Esophagus muscularis mucosa (tissue), 4 donors: ENCODE data around the gene TFPI. TPM values are rescaled to one million over a fixed set of nuclear protein-coding genes. Genes with fewer than 3 reads are reported as not detected.

ENCODE experiments used
- DNase-seq: peaks from one replicate; pipeline ENCODE4 v3.0.0-alpha.2; 2017; ENCODE audit errors: extremely low spot score
- H3K27ac ChIP-seq, 4 donors: fragments of 200-600 bp; sonication (generic); replicated peaks in 1 of 4; 1 replicate in 3 of 4; 2 replicates in 1 of 4; pipeline ENCODE4 v1.5.1; 2016 to 2019; ENCODE audit warnings: mild to moderate bottlenecking in 1 of 4
- H3K27me3 ChIP-seq, 4 donors: fragments of 200-600 bp; sonication (generic); one replicate each; pipeline versions ENCODE4 v1.5.1 to v1.6.0; 2016 to 2019
- H3K36me3 ChIP-seq, 4 donors: fragments of 200-600 bp; sonication (generic); one replicate each; pipeline ENCODE4 v1.5.1; 2016 to 2019
- H3K4me1 ChIP-seq, 4 donors: fragments of 200-600 bp; sonication (generic); one replicate each; pipeline ENCODE4 v1.5.1; 2016 to 2019
- H3K4me3 ChIP-seq, 4 donors: fragments of 200-600 bp; sonication (generic); 1 replicate in 2 of 4; 2 replicates in 2 of 4; pipeline ENCODE4 v1.5.1; 2016 to 2019; ENCODE audit warnings: mild to moderate bottlenecking in 4 of 4, moderate library complexity in 1 of 4
- H3K9me3 ChIP-seq, 4 donors: fragments of 200-600 bp; sonication (generic); 1 replicate in 3 of 4; 2 replicates in 1 of 4; pipeline ENCODE4 v1.5.1; 2016 to 2019
- EP300 ChIP-seq: sonication (generic); formaldehyde crosslinking; IDR thresholded peaks from one replicate; pipeline ENCODE4 v1.6.1; 2017; ENCODE audit warnings: antibody characterized with exemption
- POLR2A ChIP-seq: fragments of 450-650 bp; IDR thresholded peaks from one replicate; pipeline ENCODE4 v1.6.1; 2017; ENCODE audit warnings: antibody characterized with exemption, moderate library complexity, mild to moderate bottlenecking, low read depth
- POLR2AphosphoS5 ChIP-seq, 2 donors: sonication (generic); formaldehyde crosslinking; IDR thresholded peaks; one replicate each; pipeline ENCODE4 v1.6.1; 2017; ENCODE audit warnings: antibody characterized with exemption in 2 of 2
- WGBS: methylation state at CpG from one replicate; pipeline ENCODE4 v1.1.5; 2018; 5-methylcytosine and 5-hydroxymethylcytosine counted together
- intact Hi-C: fragments of 100-400 bp; cut with DNase I; formaldehyde crosslinking; loops from one replicate; pipeline ENCODE4 v1.15.1; 2023
- total RNA-seq, 4 donors: library from RNA; depleted of rRNA; stranded (reverse); fragments of >200 nt; gene quantifications; one replicate each; pipeline versions ENCODE4 v1.1.0 to v1.2.1, GENCODE V29; 2016
- TF ChIP-seq, protein P1 (sequence below), 3 experiments: fragments of 200-600 bp in 2 of 3; fragments of 450-650 bp in 1 of 3; sonication (generic) in 2 of 3; IDR thresholded peaks; one replicate each; pipeline ENCODE4 v1.5.1; 2017 to 2019; ENCODE audit warnings: antibody characterized with exemption in 3 of 3, mild to moderate bottlenecking in 2 of 3, moderate library complexity in 1 of 3

The TFPI gene
- total RNA-seq, 4 donors from 2014 or later, result 57.3 to 93.1 (median 68.2) TPM

DNA sequence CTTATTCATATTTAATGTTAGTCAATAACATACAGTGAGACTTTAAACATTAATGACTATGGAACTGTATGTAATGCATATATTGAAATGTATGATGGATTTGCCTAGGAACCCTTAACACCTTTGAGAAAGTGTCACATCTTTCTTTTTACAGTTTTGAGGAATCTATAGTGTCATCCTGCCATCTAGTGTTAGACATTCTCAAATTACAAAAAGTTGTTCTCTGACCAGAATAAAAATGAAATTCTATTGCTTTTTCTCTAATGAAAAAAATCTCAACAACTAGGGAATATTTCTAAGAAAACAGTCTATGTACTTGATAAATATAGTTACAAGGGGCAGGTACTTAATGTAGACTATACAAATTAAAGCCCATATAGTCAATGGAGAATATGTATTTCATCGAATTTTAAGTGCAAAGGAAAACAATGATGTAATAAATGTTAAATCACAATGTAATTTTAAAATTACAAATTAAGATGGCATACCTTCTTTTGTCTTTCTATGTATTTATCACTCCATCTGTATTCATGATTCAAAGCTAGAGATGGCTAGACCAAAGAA is 101.1 kb downstream of the TFPI start:
- 87% methylated on average over 1 of the region's 1 CpG for WGBS
- Histone ChIP-seq H3K4me1 (no peaks in the 10 kb centered on the region), H3K27ac (no peak overlapping the region), H3K4me3 (no peak overlapping the region), H3K9me3 (no peaks in the 10 kb centered on the region), H3K27me3 (no peaks in the 10 kb centered on the region), H3K36me3 (no peaks in the 10 kb centered on the region)
- TF ChIP-seq POLR2AphosphoS5 (IDR thresholded peaks at IDR 0.05), result no peak
- TF ChIP-seq, protein P1, sequence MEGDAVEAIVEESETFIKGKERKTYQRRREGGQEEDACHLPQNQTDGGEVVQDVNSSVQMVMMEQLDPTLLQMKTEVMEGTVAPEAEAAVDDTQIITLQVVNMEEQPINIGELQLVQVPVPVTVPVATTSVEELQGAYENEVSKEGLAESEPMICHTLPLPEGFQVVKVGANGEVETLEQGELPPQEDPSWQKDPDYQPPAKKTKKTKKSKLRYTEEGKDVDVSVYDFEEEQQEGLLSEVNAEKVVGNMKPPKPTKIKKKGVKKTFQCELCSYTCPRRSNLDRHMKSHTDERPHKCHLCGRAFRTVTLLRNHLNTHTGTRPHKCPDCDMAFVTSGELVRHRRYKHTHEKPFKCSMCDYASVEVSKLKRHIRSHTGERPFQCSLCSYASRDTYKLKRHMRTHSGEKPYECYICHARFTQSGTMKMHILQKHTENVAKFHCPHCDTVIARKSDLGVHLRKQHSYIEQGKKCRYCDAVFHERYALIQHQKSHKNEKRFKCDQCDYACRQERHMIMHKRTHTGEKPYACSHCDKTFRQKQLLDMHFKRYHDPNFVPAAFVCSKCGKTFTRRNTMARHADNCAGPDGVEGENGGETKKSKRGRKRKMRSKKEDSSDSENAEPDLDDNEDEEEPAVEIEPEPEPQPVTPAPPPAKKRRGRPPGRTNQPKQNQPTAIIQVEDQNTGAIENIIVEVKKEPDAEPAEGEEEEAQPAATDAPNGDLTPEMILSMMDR (IDR thresholded peaks at IDR 0.05), result peak in 2 of 3 experiments; percentile 26 to 29
- intact Hi-C loops, result loop anchor here (5.0 kb wide), 1 partner anchor 591 kb away; no protein-coding TSS in a partner anchor
- DNase-seq, result no peak

DNA sequence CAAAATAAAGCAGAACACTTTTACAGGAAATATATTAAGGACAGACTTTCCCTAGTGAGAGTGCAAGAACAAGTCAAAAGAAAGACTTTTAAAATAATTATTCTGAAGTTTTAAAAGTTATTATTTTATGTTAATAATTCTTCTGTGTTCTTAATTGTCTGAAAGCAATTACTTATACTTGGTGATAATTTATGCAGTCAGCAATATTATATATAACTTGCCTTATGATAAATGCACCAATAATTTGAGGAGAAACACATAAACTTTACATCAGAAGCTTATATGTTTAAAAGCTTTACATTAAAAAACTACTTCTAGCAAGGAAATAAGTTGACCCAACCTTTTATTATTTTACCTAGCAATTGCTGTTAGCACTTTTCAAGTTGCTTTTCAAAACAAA is 102.7 kb downstream of the TFPI start:
- no peak overlapping the region for H3K27ac ChIP-seq
- TF ChIP-seq EP300 (no peak), POLR2AphosphoS5 (IDR thresholded peaks at IDR 0.05) (no peak), POLR2A (no peak)
- TF ChIP-seq, protein P1 (IDR thresholded peaks at IDR 0.05), result no peak
- H3K27me3 ChIP-seq, result no peaks in the 10 kb centered on the region
- H3K4me1 ChIP-seq, result no peaks in the 10 kb centered on the region
- H3K9me3 ChIP-seq, result no peaks in the 10 kb centered on the region
- H3K4me3 ChIP-seq, result no peak overlapping the region
- no peaks in the 10 kb centered on the region for H3K36me3 ChIP-seq
- intact Hi-C loops, result loop anchor here (5.0 kb wide), 1 partner anchor 589 kb away; no protein-coding TSS in a partner anchor
- no peak for DNase-seq

DNA sequence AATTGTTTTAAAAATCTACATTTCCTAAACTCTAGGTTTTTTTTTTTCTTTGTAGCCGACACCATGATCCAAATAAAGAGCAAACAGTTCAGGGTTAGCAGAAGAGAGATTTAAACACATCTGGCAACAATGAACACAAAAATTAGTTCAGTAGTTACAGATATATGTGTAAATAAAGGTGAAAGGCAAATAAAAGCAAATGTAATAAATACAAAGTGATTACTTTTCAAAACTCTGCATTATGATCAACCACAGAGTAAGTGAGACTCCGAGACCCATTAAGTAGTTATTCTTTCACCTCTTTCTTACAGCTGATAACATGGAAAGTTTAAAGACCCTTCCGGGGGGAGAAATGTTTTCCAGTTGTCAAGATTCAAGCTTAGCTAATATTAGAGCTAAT is 106.9 kb downstream of the TFPI start:
- Histone ChIP-seq H3K9me3 (no peaks in the 10 kb centered on the region), H3K27me3 (no peaks in the 10 kb centered on the region), H3K4me3 (peak overlapping the region; percentile 41 to 54 (median 46)), H3K36me3 (no peaks in the 10 kb centered on the region), H3K4me1 (no peaks in the 10 kb centered on the region), H3K27ac (peak overlapping the region in 3 of 4 donors; percentile 22 to 36 (median 35))
- intact Hi-C loops, result no loop called here
- TF ChIP-seq EP300, result no peak
- TF ChIP-seq POLR2A, result no peak
- TF ChIP-seq, protein P1 (IDR thresholded peaks at IDR 0.05), result no peak
- no peak for TF ChIP-seq POLR2AphosphoS5 (IDR thresholded peaks at IDR 0.05)
- WGBS, result 28% methylated on average over 3 of the region's 3 CpGs
- no peak for DNase-seq

DNA sequence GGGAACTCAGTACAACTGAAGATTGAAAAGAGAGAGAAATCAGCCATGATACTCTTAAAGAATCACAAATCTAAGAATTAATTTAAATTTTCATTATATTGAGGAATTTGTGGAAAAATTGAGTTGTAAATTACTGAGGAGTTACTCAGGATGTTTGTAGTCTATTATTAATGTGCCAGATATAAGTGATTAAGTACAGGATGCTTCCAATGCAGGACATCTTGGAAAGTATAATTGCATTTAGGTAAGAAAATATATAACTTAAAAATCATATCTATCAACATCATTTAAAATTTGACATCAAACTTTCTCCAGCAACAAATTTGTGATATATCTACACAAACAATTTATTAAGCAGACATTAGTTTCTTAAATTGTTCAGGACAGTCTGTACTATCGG is 107.5 kb downstream of the TFPI start:
- peaks cover 0 to 1% (median 0%) of the 10 kb centered on the region in 4 donors for H3K36me3 ChIP-seq
- DNase-seq, result no peak
- no peaks in the 10 kb centered on the region for H3K4me1 ChIP-seq
- 56% methylated on average over 1 of the region's 1 CpG for WGBS
- peak overlapping the region in 2 of 4 donors; percentile 35 to 36 for H3K27ac ChIP-seq
- no peaks in the 10 kb centered on the region for H3K9me3 ChIP-seq
- intact Hi-C loops, result no loop called here
- H3K27me3 ChIP-seq, result no peaks in the 10 kb centered on the region
- H3K4me3 ChIP-seq, result peak overlapping the region; percentile 41 to 54 (median 46)
- TF ChIP-seq, protein P1 (IDR thresholded peaks at IDR 0.05), result no peak
- TF ChIP-seq POLR2AphosphoS5 (IDR thresholded peaks at IDR 0.05), result no peak
- TF ChIP-seq POLR2A, result no peak
- TF ChIP-seq EP300, result no peak

DNA sequence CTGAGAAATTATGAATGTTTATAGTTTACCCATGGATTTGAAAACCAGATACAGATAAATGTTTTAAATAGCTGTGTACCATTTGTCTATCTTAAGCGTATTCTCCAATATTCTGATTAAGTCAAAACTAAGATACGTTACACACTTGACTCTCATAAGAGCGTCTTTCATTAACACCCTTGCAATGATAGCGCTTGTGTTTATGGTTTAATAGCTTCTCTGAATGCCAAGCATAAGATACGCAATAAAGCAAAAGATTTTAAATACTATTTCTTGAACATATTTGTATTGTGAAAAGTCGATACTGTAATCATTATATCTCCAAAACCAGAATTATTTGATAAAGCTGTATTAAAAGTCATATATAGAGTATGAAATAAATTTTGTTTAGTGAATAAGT is 109.2 kb downstream of the TFPI start:
- Histone ChIP-seq H3K27me3 (no peaks in the 10 kb centered on the region), H3K9me3 (no peaks in the 10 kb centered on the region), H3K36me3 (peaks cover 0 to 6% (median 0%) of the 10 kb centered on the region in 4 donors), H3K4me1 (no peaks in the 10 kb centered on the region), H3K27ac (no peak overlapping the region), H3K4me3 (peak overlapping the region; percentile 5 to 49 (median 32))
- no peak for DNase-seq
- intact Hi-C loops, result no loop called here
- 78% methylated on average over 6 of the region's 6 CpGs for WGBS
- no peak for TF ChIP-seq POLR2AphosphoS5 (IDR thresholded peaks at IDR 0.05)
- no peak for TF ChIP-seq POLR2A
- TF ChIP-seq, protein P1 (IDR thresholded peaks at IDR 0.05), result no peak
- no peak for TF ChIP-seq EP300
